Activated CD4-positive, alpha-beta T cell treated with anti-CD3 and anti-CD28 coated beads, Interleukin-2, amount 50 U/mL, for 4 hours (primary cell): ENCODE results near the gene MRPL49.
A peak's percentile ranks its signal among the peaks of the same experiment; 100 is the strongest.

Experiments
- DNase-seq, 2 experiments: peaks; one replicate each; pipeline ENCODE4 v3.0.0-alpha.2; 2020

MRPL49 gene

GRCh38 chr11:65121865-65122696, at the start of gene MRPL49, which contains the start of gene FAU:
Gene MRPL49, plus strand, starts transcription at chr11:65122321. Its CDS starts 26 bp downstream, at chr11:65122347.
Gene FAU, minus strand, starts transcription at chr11:65122134. Its CDS starts 321 bp downstream, at chr11:65121813.
- peak; percentile 98 to 99 for DNase-seq

- DNase-seq = no peak
Observed at GRCh38 chr11:65072631-65072966, 49.5 kb upstream of the MRPL49 start.

GRCh38 chr11:65077451-65077850, 44.7 kb upstream of the MRPL49 start:
- no peak for DNase-seq

- peak; percentile 73 to 74 for DNase-seq
Observed at GRCh38 chr11:65078151-65078550, 44.0 kb upstream of the MRPL49 start.

- DNase-seq = no peak
Observed at GRCh38 chr11:65078786-65079342, 43.3 kb upstream of the MRPL49 start.

- no peak for DNase-seq
Observed at GRCh38 chr11:65083134-65083833, 38.8 kb upstream of the MRPL49 start.

GRCh38 chr11:65083834-65084597, 38.1 kb upstream of the MRPL49 start, which contains the start of the genes CDCA5 and ZFPL1:
Gene CDCA5, minus strand, starts transcription at chr11:65084040. Its CDS starts 62 bp downstream, at chr11:65083978.
Gene ZFPL1, plus strand, starts transcription at chr11:65084222. Its CDS starts 477 bp downstream, at chr11:65084699.
- DNase-seq = peak; percentile 92

- DNase-seq = no peak
Observed at GRCh38 chr11:65084598-65085375, 37.3 kb upstream of the MRPL49 start.

GRCh38 chr11:65085446-65085845, 36.7 kb upstream of the MRPL49 start:
- DNase-seq = no peak

GRCh38 chr11:65086809-65087208, 35.3 kb upstream of the MRPL49 start:
- DNase-seq = no peak

GRCh38 chr11:65087216-65087615, 34.9 kb upstream of the MRPL49 start:
- DNase-seq = no peak

- no peak for DNase-seq
Observed at GRCh38 chr11:65087827-65088226, 34.3 kb upstream of the MRPL49 start.

GRCh38 chr11:65089621-65090020, 32.5 kb upstream of the MRPL49 start:
- no peak for DNase-seq

GRCh38 chr11:65090628-65091027, 31.5 kb upstream of the MRPL49 start:
- DNase-seq = no peak

GRCh38 chr11:65095427-65095826, 26.7 kb upstream of the MRPL49 start:
- no peak for DNase-seq

GRCh38 chr11:65095974-65096806, 25.9 kb upstream of the MRPL49 start, which contains the start of gene VPS51:
Gene VPS51, plus strand, starts transcription at chr11:65096214. Its CDS starts 37 bp downstream, at chr11:65096251.
- DNase-seq = peak; percentile 79 to 82

- no peak for DNase-seq
Observed at GRCh38 chr11:65096926-65097325, 25.2 kb upstream of the MRPL49 start.

GRCh38 chr11:65100674-65101350, 21.3 kb upstream of the MRPL49 start:
- DNase-seq = no peak

GRCh38 chr11:65102142-65103095, 19.7 kb upstream of the MRPL49 start:
- DNase-seq = no peak
